Prostate gland (tissue), 2 donors: Measurements from ENCODE around the gene RNF26. TPM values are rescaled to one million over a fixed set of nuclear protein-coding genes. Genes with fewer than 3 reads are reported as not detected.

ENCODE experiments used
- DNase-seq: peaks from one replicate; pipeline ENCODE4 v3.0.0-alpha.2; 2019; ENCODE audit warnings: low spot score
- H3K27ac ChIP-seq, 2 donors: fragments of 200-600 bp; sonication (generic); 2 replicates each; pipeline ENCODE4 v1.5.1; 2017 to 2019
- H3K27me3 ChIP-seq: fragments of 200-600 bp; sonication (generic); replicated peaks from 2 replicates; pipeline ENCODE4 v1.5.1; 2019; ENCODE audit not compliant: insufficient read depth
- H3K36me3 ChIP-seq, 2 donors: fragments of 200-600 bp; sonication (generic); 1 replicate in 1 of 2; 2 replicates in 1 of 2; pipeline versions ENCODE4 v1.5.1 to v1.8.1; 2017 to 2019
- H3K4me1 ChIP-seq: fragments of 200-600 bp; sonication (generic); replicated peaks from 2 replicates; pipeline ENCODE4 v1.5.1; 2019
- H3K4me3 ChIP-seq, 2 donors: fragments of 200-600 bp; sonication (generic); 2 replicates each; pipeline ENCODE4 v1.5.1; 2017 to 2019
- H3K9me3 ChIP-seq: fragments of 200-600 bp; sonication (generic); 2 replicates; pipeline ENCODE4 v1.5.1; 2017
- POLR2A ChIP-seq: fragments of 450-650 bp; IDR thresholded peaks from one replicate; pipeline ENCODE4 v1.6.1; 2016; ENCODE audit warnings: antibody characterized with exemption, mild to moderate bottlenecking
- POLR2AphosphoS5 ChIP-seq: sonication (generic); formaldehyde crosslinking; IDR thresholded peaks from one replicate; pipeline ENCODE4 v1.6.1; 2017; ENCODE audit warnings: antibody characterized with exemption
- WGBS: methylation state at CpG from one replicate; pipeline ENCODE4 v1.1.5; 2018; 5-methylcytosine and 5-hydroxymethylcytosine counted together
- intact Hi-C: fragments of 100-400 bp; cut with DNase I; formaldehyde crosslinking; loops from one replicate; pipeline ENCODE4 v1.14.2; 2022
- total RNA-seq, 2 donors: library from RNA; depleted of rRNA; stranded (reverse); fragments of >200 nt; gene quantifications; one replicate each; pipeline ENCODE4 v1.1.0, GENCODE V29; 2016
- TF ChIP-seq, protein P1 (sequence below), 4 experiments: fragments of 200-600 bp in 2 of 4; fragments of 450-650 bp in 2 of 4; sonication (generic) in 2 of 4; IDR thresholded peaks; 1 replicate in 3 of 4; 2 replicates in 1 of 4; pipeline ENCODE4 v1.5.1; 2016 to 2019; ENCODE audit warnings: antibody characterized with exemption in 4 of 4, mild to moderate bottlenecking in 2 of 4, moderate library complexity in 2 of 4

The RNF26 gene
- total RNA-seq, 2 donors from 2014 or later, result 17.6 to 34.2 TPM

DNA sequence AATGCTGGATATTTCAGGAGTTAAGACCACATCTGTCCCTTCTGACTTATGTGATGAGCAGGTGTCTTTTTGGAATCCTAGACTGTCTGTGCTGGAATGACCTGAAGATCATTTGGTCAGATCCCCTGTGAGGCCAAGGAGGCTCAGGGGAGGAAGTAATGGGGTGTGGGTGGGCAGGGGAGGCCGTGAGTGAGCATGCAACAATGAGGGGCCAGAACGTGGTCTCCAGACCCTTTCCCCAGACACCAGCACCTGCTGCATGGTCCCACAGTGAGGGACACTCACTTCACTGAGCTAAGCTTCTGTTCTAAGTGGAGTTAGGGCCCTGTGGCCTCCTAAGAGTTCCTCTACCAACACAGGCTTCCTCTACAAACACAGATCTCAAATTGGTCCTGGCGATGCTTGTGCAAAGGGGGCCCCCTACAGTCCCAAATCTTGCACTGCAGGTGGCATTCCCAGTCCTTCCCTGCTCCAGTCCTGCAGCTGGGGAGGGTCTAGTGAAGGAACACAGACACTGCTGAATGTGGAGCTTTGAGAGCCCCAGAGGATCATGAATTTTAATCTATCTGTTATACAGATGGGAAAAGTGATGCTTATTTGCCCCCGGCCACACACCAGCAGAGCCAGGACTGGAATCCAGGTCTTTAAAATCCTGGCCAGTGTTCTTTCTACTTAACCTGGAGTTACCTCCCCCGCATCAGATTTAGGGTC lies 39.7 kb downstream of the RNF26 start:
- intact Hi-C loops, result loop anchor here (2.0 to 10.0 kb wide), 3 partner anchors 17 to 361 kb away; partner anchors contain the start of gene MCAM
- H3K4me1 ChIP-seq, result peaks cover 12% of the 10 kb centered on the region
- no peaks in the 10 kb centered on the region for H3K36me3 ChIP-seq
- no peaks in the 10 kb centered on the region for H3K27me3 ChIP-seq
- no peaks in the 10 kb centered on the region for H3K9me3 ChIP-seq
- TF ChIP-seq POLR2A (no peak), POLR2AphosphoS5 (peak; percentile 33)
- TF ChIP-seq, protein P1, sequence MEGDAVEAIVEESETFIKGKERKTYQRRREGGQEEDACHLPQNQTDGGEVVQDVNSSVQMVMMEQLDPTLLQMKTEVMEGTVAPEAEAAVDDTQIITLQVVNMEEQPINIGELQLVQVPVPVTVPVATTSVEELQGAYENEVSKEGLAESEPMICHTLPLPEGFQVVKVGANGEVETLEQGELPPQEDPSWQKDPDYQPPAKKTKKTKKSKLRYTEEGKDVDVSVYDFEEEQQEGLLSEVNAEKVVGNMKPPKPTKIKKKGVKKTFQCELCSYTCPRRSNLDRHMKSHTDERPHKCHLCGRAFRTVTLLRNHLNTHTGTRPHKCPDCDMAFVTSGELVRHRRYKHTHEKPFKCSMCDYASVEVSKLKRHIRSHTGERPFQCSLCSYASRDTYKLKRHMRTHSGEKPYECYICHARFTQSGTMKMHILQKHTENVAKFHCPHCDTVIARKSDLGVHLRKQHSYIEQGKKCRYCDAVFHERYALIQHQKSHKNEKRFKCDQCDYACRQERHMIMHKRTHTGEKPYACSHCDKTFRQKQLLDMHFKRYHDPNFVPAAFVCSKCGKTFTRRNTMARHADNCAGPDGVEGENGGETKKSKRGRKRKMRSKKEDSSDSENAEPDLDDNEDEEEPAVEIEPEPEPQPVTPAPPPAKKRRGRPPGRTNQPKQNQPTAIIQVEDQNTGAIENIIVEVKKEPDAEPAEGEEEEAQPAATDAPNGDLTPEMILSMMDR (IDR thresholded peaks at IDR 0.05), result peak; percentile 59 to 89 (median 74)
- no peak overlapping the region for H3K4me3 ChIP-seq
- DNase-seq, result peak; percentile 55
- WGBS, result 34% methylated on average over 5 of the region's 5 CpGs
- H3K27ac ChIP-seq, result peak overlapping the region; percentile 77 to 80

DNA sequence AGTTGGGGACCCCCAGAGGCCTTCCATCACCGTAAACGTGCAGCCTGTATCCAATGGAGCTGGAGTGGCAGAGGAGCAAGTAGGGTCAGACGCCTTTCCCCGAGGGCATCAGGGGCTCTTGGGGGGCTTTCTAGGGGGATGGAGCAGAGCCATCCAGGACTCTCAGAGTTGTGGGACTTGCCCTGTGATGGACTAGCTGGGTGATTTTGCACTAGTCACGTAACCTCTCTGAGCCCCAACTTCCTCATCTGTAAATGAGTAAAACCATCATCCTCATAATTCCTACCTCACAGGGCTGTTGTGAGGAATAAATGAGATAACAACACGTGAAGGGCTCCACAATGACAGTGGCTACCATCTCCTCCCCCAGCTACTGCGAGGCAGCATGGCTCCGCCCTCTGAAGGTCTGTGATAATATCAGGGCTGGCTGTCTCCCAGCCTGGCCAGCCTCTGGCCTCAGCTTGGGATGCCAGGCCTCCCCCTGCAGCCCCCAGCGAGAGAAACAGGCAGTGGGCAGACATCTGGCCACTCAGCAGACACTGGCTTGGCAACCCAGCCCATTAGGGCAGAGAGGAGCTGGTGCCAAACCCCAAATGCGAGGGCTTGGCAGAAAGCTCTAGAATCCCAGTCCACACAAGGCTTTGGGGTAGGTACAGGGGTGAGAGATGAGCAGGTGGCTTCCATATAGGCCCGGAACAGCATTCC lies 40.5 kb downstream of the RNF26 start:
- H3K27me3 ChIP-seq, result no peaks in the 10 kb centered on the region
- no peaks in the 10 kb centered on the region for H3K36me3 ChIP-seq
- intact Hi-C loops, result loop anchor here (2.0 to 10.0 kb wide), 3 partner anchors 18 to 360 kb away; partner anchors contain the start of gene MCAM
- no peak for DNase-seq
- no peak for TF ChIP-seq POLR2A
- TF ChIP-seq POLR2AphosphoS5, result no peak
- TF ChIP-seq, protein P1 (IDR thresholded peaks at IDR 0.05), result no peak
- WGBS, result 28% methylated on average over 11 of the region's 11 CpGs
- peaks cover 12% of the 10 kb centered on the region for H3K4me1 ChIP-seq
- H3K9me3 ChIP-seq, result no peaks in the 10 kb centered on the region
- H3K27ac ChIP-seq, result peak overlapping the region; percentile 77 to 80
- H3K4me3 ChIP-seq, result no peak overlapping the region

DNA sequence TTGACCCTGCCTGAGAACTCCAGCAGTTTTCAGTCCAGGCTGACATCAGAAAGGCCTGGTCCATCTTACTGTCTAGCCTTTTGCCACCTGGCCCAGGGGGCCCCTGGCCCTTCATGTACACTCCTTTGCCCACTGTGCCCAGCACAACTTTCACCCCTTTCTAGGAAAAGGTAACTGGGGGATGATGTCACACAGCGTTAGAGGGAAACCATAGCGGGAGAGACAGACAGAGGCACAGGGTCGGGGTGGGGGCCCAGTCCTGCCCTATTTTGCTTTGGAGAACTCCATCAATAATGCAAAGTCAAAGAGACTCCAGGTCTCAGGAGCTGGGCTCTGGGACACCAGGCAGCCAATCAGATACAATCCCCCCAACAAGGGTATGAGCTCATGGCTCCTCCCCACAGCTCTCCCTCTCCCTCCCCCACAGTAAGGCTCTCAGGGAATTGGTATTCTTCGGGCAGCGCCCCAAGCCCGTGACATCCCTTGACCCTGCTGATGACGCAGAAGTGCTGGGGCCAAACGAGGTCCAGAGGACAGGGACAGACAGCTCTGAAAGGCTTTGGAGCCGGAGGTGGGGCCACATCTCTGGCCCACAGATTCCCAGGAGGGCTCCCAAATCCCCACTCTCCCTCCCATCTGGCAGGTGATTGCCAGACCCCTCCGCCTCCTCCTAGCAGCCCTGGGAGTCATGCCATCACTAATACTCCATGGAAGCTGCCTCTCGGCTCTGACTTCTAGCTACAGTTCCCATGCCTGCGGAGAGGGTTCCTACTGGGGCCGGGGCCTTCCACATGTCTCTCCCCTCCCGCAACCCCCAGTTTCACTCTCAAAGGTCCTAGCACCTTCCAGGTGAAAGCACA lies 41.2 kb downstream of the RNF26 start:
- H3K27me3 ChIP-seq, result no peaks in the 10 kb centered on the region
- H3K27ac ChIP-seq, result peak overlapping the region; percentile 77 to 80
- H3K9me3 ChIP-seq, result no peaks in the 10 kb centered on the region
- no peaks in the 10 kb centered on the region for H3K36me3 ChIP-seq
- H3K4me1 ChIP-seq, result peaks cover 12% of the 10 kb centered on the region
- intact Hi-C loops, result loop anchor here (2.0 to 10.0 kb wide), 3 partner anchors 19 to 359 kb away; partner anchors contain the start of gene MCAM
- H3K4me3 ChIP-seq, result no peak overlapping the region
- DNase-seq, result no peak
- WGBS, result 33% methylated on average over 14 of the region's 14 CpGs
- peak; percentile 8 for TF ChIP-seq POLR2A
- TF ChIP-seq POLR2AphosphoS5, result no peak

DNA sequence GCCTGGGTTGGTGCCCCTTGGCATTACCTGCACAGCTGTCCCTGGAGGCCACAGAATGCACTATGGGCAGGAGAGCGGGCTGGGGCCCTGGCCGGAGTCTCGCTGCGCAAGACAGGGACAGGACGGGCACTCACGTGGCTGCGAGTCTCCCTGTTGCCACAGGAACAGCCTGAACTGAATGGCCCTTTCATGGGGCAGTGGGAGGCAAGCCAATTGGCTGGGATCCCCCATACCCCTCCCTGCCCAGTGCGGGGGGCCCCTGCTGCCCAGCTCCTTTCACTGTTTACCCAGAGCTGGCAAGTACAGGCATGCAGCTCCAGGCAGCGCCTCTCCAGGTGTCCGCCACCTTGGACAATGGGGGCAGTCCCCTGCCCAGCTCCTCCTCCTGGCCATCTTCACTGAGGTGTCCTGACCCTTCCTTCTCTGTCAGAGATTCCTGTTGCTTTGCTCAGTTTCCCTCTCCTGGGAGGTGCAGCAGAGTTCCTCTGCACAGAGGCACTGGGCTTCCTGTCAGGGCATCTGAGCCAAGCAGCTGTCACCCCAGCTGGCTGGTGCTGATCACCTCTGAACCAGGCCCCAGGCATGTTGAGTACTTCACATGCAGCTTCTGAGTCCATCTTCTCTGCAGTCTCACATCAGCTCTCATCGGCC lies 42.0 kb downstream of the RNF26 start:
- no peaks in the 10 kb centered on the region for H3K36me3 ChIP-seq
- no peak overlapping the region for H3K4me3 ChIP-seq
- 46% methylated on average over 4 of the region's 11 CpGs for WGBS
- H3K9me3 ChIP-seq, result no peaks in the 10 kb centered on the region
- DNase-seq, result peak; percentile 87
- TF ChIP-seq POLR2AphosphoS5, result peak; percentile 87
- TF ChIP-seq POLR2A, result no peak
- H3K4me1 ChIP-seq, result peaks cover 12% of the 10 kb centered on the region
- H3K27ac ChIP-seq, result peak overlapping the region; percentile 77 to 80
- intact Hi-C loops, result loop anchor here (10.0 kb wide), 1 partner anchor 358 kb away; no protein-coding TSS in a partner anchor
- no peaks in the 10 kb centered on the region for H3K27me3 ChIP-seq

DNA sequence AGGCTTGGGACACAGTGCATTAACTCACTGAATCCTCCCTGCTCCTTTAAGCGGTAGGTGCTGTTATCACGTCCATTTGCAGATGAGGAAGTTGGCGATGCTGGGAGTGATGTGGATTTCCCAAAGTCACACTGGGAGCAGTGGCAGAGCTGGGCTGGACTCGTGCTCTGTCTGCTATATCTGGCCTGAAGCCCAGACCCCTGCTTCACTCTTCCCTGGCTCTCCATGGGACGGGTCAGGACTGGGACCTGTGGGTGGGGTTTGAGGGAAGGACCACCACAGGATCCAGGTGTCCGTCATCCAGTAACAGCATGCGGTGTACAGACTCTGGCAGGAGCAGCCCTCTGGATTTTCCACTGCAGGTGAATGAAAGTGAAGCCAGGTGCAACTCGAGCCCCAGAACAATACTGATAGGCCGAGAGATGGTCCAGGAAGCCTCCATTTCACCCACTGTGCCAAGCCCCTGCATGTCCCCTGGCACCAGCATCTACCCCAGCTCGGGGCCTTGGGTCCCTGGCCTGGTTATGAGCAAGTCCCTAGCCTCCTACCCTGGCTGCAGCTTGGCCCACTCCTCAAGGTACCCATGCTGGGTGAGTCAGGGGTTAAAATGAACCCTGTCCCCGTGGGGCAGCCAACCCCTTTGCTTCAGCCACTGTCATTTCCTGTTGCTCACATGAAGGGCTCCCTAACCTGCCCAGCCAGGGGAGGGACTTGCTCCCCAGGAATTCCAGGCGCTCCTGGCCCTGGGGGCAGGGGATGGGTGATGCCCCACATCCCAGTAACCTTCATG lies 43.0 kb downstream of the RNF26 start:
- H3K36me3 ChIP-seq, result no peaks in the 10 kb centered on the region
- H3K4me1 ChIP-seq, result peaks cover 14% of the 10 kb centered on the region
- H3K27ac ChIP-seq, result no peak overlapping the region
- no peak overlapping the region for H3K4me3 ChIP-seq
- no peak for DNase-seq
- no peaks in the 10 kb centered on the region for H3K9me3 ChIP-seq
- intact Hi-C loops, result loop anchor here (10.0 kb wide), 1 partner anchor 357 kb away; no protein-coding TSS in a partner anchor
- TF ChIP-seq, protein P1 (IDR thresholded peaks at IDR 0.05), result no peak
- no peaks in the 10 kb centered on the region for H3K27me3 ChIP-seq
- 43% methylated on average over 12 of the region's 12 CpGs for WGBS
